GM20431 (cell line): Measurements from ENCODE around the gene KLK7.
"Not testable (repeated sequence)": the region's sequence is repeated elsewhere in the genome, so short reads cannot be mapped to it uniquely, and the experiment has no call there.

ENCODE experiments used
- in situ Hi-C: fragments of 300-500 bp; cut with MseI, MboI; formaldehyde crosslinking; loops from one replicate; pipeline ENCODE4 v1.15.0; 2020; ENCODE audit warnings: low sequenced_read_pairs; ENCODE audit not compliant: unreplicated experiment

Gene KLK7

DNA sequence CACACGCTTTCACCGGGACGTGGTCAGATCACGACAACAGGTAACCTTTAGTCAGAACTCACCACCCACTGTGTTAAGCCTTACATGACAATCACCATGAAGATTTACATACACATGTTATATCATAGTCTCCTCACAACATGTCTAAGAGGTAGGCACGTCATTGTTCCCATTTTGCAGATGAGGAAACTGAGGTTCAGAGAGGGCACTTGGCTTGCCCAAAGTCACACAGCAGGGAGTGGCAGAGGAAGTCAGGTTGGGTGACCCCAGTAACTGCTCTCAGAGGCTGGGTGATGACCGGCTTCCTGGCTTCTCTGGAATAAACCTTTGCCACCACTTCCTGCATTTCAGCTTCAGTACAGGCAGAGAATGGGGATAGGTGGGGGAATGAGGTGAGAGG, 30.5 kb upstream of the KLK7 start:
- in situ Hi-C loops = no loop called here

GRCh38 chr19:51012661-51013190, 29.0 kb upstream of the KLK7 start:
- in situ Hi-C loops = no loop called here

- in situ Hi-C loops = no loop called here
Measured at GRCh38 chr19:51010066-51010795, 26.5 kb upstream of the KLK7 start.

DNA sequence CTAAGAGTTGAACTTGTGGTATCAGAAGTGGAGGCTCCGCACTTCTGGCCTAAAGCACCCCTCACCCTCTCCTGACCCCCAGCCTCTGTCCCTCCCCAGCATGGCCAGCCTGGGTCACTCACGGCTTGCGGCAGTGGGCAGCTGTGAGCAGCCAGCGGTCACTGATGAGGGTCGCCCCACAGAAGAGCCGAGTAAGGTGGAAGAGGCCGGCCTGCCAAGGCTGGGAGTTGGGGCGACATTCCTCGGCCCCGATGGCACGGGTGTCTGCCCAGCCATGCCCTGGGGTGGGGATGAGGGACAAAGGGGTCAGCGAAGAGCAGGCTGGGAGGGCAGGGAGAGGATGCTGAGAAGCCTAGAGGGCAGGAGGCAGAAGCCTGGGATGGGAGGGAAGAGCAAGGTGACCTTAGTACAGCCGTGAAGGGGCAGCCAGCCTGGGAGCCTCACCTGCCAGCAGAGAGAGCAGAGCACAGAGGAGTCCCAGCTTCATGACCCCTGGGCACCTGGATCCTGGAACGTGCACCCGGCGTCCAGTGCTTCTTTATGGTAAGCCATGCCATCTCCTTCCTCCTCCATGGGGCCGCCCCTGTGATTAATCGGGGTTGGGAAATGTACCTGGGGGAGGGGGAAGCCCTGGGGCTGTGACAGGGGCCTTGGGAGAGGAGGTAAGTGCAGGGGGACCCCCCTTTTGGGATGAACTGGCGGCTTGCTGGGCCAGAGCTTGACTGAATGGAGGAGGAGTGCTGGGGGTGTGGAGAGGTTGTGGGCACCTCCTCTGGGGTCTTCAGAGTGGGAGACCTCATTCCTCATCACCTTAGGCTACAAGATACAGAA, 25.6 kb upstream of the KLK7 start:
- in situ Hi-C loops = no loop called here

GRCh38 chr19:51007488-51007887, 23.8 kb upstream of the KLK7 start:
- in situ Hi-C loops = no loop called here

GRCh38 chr19:51006406-51006805, 22.7 kb upstream of the KLK7 start:
- in situ Hi-C loops = no loop called here

DNA sequence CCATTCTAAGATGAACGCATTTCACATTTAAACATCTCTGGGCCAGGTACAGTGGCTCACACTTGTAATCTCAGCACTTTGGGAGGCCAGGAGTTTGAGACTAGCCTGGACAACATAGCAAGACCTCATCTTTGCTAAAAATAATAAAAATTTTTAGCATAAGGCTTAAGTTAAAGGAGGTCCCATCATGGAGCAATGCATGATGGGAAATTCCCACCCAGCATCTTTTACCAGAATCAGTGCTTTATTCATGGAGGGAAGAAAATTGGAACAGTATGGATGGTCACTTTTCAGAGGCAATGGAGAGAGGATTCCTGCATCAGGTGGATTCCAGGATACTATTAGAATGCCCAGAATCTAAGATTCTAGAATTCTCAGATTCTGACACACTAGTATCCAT, 21.5 kb upstream of the KLK7 start:
- in situ Hi-C loops = no loop called here

DNA sequence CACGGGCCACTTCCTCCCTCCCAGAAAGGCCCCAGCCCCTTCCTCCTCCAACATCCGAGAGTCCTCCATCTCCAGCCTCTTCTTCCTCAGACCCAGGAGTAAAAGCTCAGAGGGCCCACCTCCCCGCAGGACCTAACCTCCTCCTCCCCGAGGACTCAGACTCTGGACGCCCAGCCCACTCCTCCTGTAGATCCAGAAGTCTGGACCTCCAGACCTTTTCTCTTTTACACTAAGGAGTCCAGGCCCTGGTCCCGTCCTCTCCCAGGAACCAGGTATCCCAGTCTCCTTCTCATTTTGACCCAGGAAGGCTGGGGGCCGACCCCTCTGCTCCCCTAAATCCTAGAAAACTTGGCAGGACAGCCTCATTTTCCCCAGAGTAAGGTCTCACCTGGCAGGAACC, 19.6 kb upstream of the KLK7 start:
- in situ Hi-C loops = no loop called here

- in situ Hi-C loops = no loop called here
Measured at GRCh38 chr19:51002542-51003311, 19.0 kb upstream of the KLK7 start.

DNA sequence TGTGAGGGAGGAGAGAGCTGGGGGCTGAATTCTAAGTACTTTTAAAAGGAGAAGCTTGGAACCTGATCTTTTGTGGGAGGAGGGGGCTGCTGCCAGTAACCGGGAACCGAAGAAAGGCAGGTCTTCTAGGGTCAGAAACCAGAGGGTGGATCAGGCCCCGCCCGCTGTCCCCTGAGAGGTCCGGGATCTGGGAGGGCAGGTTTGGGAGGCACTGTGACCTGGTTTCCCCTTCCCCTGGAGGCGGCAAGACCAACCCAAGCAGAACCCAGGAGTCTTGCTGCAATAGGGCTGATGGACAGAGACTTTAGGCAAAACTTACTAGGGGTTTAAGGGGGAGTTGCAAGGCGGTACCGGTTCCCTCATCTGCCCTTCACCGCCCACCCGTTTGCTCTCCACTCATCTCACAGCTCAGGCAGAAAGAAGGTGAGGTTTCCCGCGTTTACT, 18.4 kb upstream of the KLK7 start:
- in situ Hi-C loops = no loop called here

DNA sequence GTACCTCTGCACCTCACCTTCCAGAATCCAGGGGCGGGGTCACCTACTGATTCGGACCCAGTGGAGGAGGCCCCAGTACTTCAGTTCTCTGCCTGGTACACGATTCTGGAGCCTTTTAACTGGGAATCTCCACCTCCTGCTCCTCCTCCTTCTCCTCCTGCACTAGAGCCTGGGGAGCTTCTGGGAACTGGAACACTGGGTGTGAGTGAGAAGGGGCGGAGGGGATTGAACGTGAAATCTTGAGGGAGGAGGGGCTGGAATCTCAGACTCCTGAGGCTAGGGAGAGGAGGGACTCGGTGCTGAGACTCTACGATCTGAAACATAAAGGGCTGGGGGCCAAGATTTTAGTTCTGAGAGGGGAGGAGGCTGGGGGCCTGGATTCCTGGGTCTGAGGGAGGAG, 17.8 kb upstream of the KLK7 start, which contains the start of gene KLK8:
KLK8 (minus strand) TSS at position 90 of the 400 bp plus-strand sequence. CDS start 437 bp downstream, outside the sequence.
- in situ Hi-C loops = no loop called here

DNA sequence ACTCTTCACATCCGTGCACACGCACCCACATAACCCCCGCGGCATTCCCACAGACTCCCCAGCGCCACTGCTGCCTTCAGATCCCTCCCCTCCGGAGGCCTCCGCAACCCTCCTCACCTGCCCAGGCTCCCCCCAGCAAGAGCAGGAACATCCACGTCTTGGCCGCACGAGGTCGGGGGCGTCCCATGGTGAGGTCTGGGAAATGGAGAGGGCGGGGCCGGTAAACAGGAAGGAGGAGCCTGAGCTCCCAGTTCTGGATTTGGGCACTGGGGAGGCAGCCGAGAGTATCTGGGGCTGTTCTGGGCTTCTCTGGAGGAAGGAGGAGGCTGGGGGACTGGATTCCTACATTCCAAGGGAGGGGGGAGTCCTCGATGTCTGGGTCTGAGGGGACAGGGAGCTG, 17.3 kb upstream of the KLK7 start:
- in situ Hi-C loops = no loop called here

- in situ Hi-C loops = no loop called here
Measured at GRCh38 chr19:51000426-51000825, 16.7 kb upstream of the KLK7 start.

DNA sequence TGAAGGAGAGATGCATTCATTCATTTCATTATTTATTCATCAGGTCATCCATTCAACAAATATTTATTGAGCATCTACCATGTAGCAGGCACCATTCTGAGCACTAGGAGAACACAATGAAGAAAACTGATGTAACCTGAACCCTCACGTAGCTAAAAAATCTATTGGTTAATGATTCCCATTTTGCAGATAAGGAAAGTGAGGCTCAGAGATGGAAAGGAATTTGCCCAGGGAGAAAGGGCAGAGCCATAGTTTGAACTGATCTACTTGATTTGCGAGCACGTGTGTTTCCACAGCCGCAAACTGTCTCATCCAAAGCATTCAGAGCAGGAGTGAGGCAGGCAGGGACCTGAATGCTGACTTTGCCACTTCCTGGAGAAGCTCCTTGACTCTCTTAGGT, 15.0 kb upstream of the KLK7 start:
- in situ Hi-C loops = no loop called here

- in situ Hi-C loops = no loop called here
Measured at GRCh38 chr19:50998061-50998460, 14.3 kb upstream of the KLK7 start.

DNA sequence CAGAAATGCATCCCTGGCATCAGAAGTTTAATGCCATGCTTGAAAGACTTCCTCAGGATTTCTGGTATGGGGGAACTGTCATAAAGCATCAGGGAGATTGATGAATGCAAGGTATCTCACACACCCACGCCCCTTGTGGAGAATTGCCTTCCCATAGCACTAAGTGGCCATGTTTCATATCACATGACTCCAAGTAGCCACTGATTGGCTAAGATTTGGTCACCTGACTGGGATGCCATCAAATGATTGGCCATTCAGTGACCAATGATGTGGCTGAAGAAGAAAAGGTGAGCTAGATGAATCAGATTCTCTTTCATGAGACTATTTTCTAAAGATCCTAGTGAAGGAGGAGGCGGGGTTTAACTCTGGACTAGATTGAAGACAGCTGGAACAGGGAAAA, 10.4 kb upstream of the KLK7 start:
- in situ Hi-C loops = no loop called here

- in situ Hi-C loops = no loop called here
Measured at GRCh38 chr19:50992666-50993035, 8.9 kb upstream of the KLK7 start.

DNA sequence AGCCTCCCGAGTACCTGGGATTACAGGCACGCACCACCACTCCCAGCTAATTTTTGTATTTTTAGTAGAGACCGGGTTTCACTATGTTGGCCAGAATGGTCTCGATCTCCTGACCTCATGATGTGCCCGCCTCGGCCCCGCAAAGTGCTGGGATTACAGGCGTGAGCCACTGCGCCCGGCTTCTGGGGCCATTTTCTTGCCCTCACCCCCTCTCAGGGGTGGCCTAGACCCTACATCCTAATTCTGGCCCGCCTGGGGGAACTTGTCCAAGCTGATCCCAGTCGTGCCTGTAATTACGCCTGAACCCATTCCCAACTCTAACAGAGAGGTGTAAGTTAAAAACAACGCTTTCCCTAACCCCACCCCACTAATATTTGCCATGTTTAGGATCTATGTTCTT, 699 bp upstream of the KLK7 start:
- in situ Hi-C loops = not testable (repeated sequence)

- in situ Hi-C loops = no loop called here
Measured at GRCh38 chr19:50982186-50982585, 1.5 kb downstream of the KLK7 start.

DNA sequence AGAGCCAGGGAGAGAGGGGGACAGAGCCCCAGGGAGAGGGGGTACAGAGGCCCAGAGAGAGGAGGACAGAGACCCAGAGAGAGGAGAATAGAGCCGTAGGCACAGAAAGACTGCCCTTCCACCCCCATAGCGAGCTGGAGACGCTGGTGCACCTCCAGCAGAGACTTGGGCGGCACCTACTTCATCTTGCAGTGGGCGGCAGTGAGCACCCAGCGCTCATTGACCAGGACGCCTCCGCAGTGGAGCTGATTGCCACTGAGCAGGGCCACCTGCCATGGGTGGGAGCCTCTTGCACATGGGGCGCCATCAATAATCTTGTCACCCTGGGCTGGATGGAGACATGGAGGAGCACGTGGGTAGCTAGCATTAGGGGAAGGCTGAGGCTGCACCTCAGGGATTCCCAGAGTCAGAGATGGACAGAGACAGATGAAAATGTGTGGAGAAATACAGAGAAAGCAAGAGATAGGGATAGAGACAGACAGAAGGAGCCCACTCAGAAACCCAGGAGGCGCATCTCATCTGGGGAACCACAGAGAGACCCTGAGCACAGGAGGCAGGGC, 2.0 kb downstream of the KLK7 start:
- in situ Hi-C loops = no loop called here
